Prostate gland (tissue), 2 donors: ENCODE data around the gene FAAP100. TPM values are rescaled to one million over a fixed set of nuclear protein-coding genes. Genes with fewer than 3 reads are reported as not detected.

ENCODE experiments used
- DNase-seq: peaks from one replicate; pipeline ENCODE4 v3.0.0-alpha.2; 2019; ENCODE audit warnings: low spot score
- H3K27ac ChIP-seq, 2 donors: fragments of 200-600 bp; sonication (generic); 2 replicates each; pipeline ENCODE4 v1.5.1; 2017 to 2019
- H3K27me3 ChIP-seq: fragments of 200-600 bp; sonication (generic); replicated peaks from 2 replicates; pipeline ENCODE4 v1.5.1; 2019; ENCODE audit not compliant: insufficient read depth
- H3K36me3 ChIP-seq, 2 donors: fragments of 200-600 bp; sonication (generic); 1 replicate in 1 of 2; 2 replicates in 1 of 2; pipeline versions ENCODE4 v1.5.1 to v1.8.1; 2017 to 2019
- H3K4me1 ChIP-seq: fragments of 200-600 bp; sonication (generic); replicated peaks from 2 replicates; pipeline ENCODE4 v1.5.1; 2019
- H3K4me3 ChIP-seq, 2 donors: fragments of 200-600 bp; sonication (generic); 2 replicates each; pipeline ENCODE4 v1.5.1; 2017 to 2019
- H3K9me3 ChIP-seq: fragments of 200-600 bp; sonication (generic); 2 replicates; pipeline ENCODE4 v1.5.1; 2017
- CTCF ChIP-seq, 4 experiments: fragments of 200-600 bp in 2 of 4; fragments of 450-650 bp in 2 of 4; sonication (generic) in 2 of 4; IDR thresholded peaks; 1 replicate in 3 of 4; 2 replicates in 1 of 4; pipeline ENCODE4 v1.5.1; 2016 to 2019; ENCODE audit warnings: antibody characterized with exemption in 4 of 4, mild to moderate bottlenecking in 2 of 4, moderate library complexity in 2 of 4
- POLR2A ChIP-seq: fragments of 450-650 bp; IDR thresholded peaks from one replicate; pipeline ENCODE4 v1.6.1; 2016; ENCODE audit warnings: antibody characterized with exemption, mild to moderate bottlenecking
- POLR2AphosphoS5 ChIP-seq: sonication (generic); formaldehyde crosslinking; IDR thresholded peaks from one replicate; pipeline ENCODE4 v1.6.1; 2017; ENCODE audit warnings: antibody characterized with exemption
- WGBS: methylation state at CpG from one replicate; pipeline ENCODE4 v1.1.5; 2018; 5-methylcytosine and 5-hydroxymethylcytosine counted together
- intact Hi-C: fragments of 100-400 bp; cut with DNase I; formaldehyde crosslinking; loops from one replicate; pipeline ENCODE4 v1.14.2; 2022
- total RNA-seq, 2 donors: library from RNA; depleted of rRNA; stranded (reverse); fragments of >200 nt; gene quantifications; one replicate each; pipeline ENCODE4 v1.1.0, GENCODE V29; 2016

The FAAP100 gene
- total RNA-seq, 2 donors from 2014 or later = 27.8 to 44.4 TPM

GRCh38 chr17:81514489-81514738, 37.7 kb downstream of the FAAP100 start:
- H3K4me1 ChIP-seq = peaks cover 9% of the 10 kb centered on the region
- DNase-seq = no peak
- peak overlapping the region; percentile 100 for H3K27ac ChIP-seq
- intact Hi-C loops = loop anchor here (5.0 kb wide), 1 partner anchor 117 kb away; the partner anchor contains the start of gene BAHCC1
- H3K27me3 ChIP-seq = no peaks in the 10 kb centered on the region
- peaks cover 10 to 20% of the 10 kb centered on the region in 2 donors for H3K36me3 ChIP-seq
- peak overlapping the region; percentile 89 to 97 for H3K4me3 ChIP-seq
- no peaks in the 10 kb centered on the region for H3K9me3 ChIP-seq
- WGBS = no CpG with 5 or more reads among the region's 34 CpGs
- TF ChIP-seq POLR2AphosphoS5 = no peak
- no peak for TF ChIP-seq CTCF (IDR thresholded peaks at IDR 0.05)
- no peak for TF ChIP-seq POLR2A

- WGBS = under 1% methylated on average over 49 of the region's 64 CpGs
- Histone ChIP-seq H3K27me3 (no peaks in the 10 kb centered on the region), H3K36me3 (peaks cover 10 to 20% of the 10 kb centered on the region in 2 donors), H3K4me1 (peaks cover 5% of the 10 kb centered on the region), H3K4me3 (peak overlapping the region; percentile 89 to 97), H3K27ac (peak overlapping the region; percentile 100), H3K9me3 (no peaks in the 10 kb centered on the region)
- intact Hi-C loops = loop anchor here (5.0 kb wide), 1 partner anchor 117 kb away; the partner anchor contains the start of gene BAHCC1
- peak; percentile 14 for TF ChIP-seq POLR2AphosphoS5
- TF ChIP-seq CTCF (IDR thresholded peaks at IDR 0.05) = no peak
- peak; percentile 7 for TF ChIP-seq POLR2A
- DNase-seq = peak; percentile 53
Observed at GRCh38 chr17:81513753-81514488, 38.2 kb downstream of the FAAP100 start.

- WGBS = under 1% methylated on average over 23 of the region's 23 CpGs
- Histone ChIP-seq H3K9me3 (no peaks in the 10 kb centered on the region), H3K36me3 (peaks cover 10 to 20% of the 10 kb centered on the region in 2 donors), H3K27me3 (no peaks in the 10 kb centered on the region), H3K4me3 (peak overlapping the region; percentile 89 to 97), H3K4me1 (peaks cover 5% of the 10 kb centered on the region), H3K27ac (peak overlapping the region; percentile 100)
- DNase-seq = peak; percentile 64
- intact Hi-C loops = loop anchor here (5.0 kb wide), 1 partner anchor 116 kb away; the partner anchor contains the start of gene BAHCC1
- no peak for TF ChIP-seq CTCF (IDR thresholded peaks at IDR 0.05)
- peak; percentile 59 for TF ChIP-seq POLR2AphosphoS5
- no peak for TF ChIP-seq POLR2A
Observed at GRCh38 chr17:81513372-81513752, 38.8 kb downstream of the FAAP100 start.

GRCh38 chr17:81512562-81513371, 39.4 kb downstream of the FAAP100 start, which contains the start of gene ACTG1:
Gene ACTG1 (minus strand): TSS chr17:81512799. CDS start chr17:81512354, 445 bp downstream.
- H3K27me3 ChIP-seq = no peaks in the 10 kb centered on the region
- H3K4me3 ChIP-seq = peak within 1 kb of the TSS; percentile 89 to 97
- H3K27ac ChIP-seq = peak within 1 kb of the TSS; percentile 100
- WGBS = under 1% methylated on average over 77 of the region's 111 CpGs
- H3K36me3 ChIP-seq = peaks cover 10 to 20% of the 10 kb centered on the region in 2 donors
- intact Hi-C loops = loop anchor here (5.0 kb wide), 1 partner anchor 115 kb away; the partner anchor contains the start of gene BAHCC1
- H3K9me3 ChIP-seq = no peaks in the 10 kb centered on the region
- peaks cover 5% of the 10 kb centered on the region for H3K4me1 ChIP-seq
- TF ChIP-seq POLR2AphosphoS5 = peak; percentile 74
- no peak for TF ChIP-seq CTCF (IDR thresholded peaks at IDR 0.05)
- peak; percentile 93 for TF ChIP-seq POLR2A
- peak; percentile 93 for DNase-seq
